ENCODE results near the gene MACC1. TPM values are rescaled to one million over a fixed set of nuclear protein-coding genes. Genes with fewer than 3 reads are reported as not detected.

Gene MACC1
- total RNA-seq, 2 donors from 2014 or later = 15.2 to 16.6 TPM

DNA sequence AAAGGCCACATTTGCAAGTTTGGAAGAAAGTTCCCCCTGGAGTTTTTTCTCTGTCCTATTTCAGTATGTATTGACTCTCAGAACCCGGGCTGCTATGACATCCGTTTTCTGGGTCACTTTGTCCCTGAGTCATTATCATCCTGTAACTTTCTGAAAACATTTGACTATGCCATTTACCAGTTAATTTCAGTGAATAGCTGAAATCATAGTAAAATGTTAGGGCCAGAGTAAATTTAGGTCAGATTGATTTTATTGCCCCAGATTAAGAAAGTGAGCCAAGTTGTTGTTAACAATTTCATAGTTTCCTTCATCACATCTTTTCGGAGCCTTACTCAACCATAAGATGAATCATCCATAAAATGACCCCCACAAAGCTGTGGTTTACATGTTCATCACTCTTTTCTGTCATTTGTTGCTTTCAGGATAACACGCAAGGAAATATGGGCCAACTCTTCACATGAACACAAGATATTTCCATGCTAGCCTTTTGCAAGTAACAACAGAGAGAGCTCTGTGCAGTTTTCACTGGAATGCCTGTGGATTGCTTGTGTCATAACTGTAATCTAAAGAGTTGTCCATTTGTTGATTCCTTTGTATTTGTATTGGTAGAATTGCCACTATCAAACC is 3.9 kb upstream of the MACC1 start:
- peak in 1 of 4 donors; percentile 35 for DNase-seq
- no peak for ATAC-seq
- H3K4me1 ChIP-seq = peaks cover 40% of the 10 kb centered on the region
- H3K4me3 ChIP-seq = no peak overlapping the region
- H3K9me3 ChIP-seq = no peaks in the 10 kb centered on the region
- intact Hi-C loops (cut with DNase I) = no loop called here
- H3K36me3 ChIP-seq (replicated peaks in 1 of 2; ENCODE audit: insufficient read depth in 1 of 2, low read depth in 2 of 2) = no peaks in the 10 kb centered on the region
- peak overlapping the region; percentile 32 to 91 (median 90) for H3K27ac ChIP-seq
- WGBS, 2 donors = 49 to 51% methylated on average over 4 of the region's 4 CpGs
- TF ChIP-seq POLR2A (IDR thresholded peaks at IDR 0.05) = no peak
- TF ChIP-seq, protein P1, sequence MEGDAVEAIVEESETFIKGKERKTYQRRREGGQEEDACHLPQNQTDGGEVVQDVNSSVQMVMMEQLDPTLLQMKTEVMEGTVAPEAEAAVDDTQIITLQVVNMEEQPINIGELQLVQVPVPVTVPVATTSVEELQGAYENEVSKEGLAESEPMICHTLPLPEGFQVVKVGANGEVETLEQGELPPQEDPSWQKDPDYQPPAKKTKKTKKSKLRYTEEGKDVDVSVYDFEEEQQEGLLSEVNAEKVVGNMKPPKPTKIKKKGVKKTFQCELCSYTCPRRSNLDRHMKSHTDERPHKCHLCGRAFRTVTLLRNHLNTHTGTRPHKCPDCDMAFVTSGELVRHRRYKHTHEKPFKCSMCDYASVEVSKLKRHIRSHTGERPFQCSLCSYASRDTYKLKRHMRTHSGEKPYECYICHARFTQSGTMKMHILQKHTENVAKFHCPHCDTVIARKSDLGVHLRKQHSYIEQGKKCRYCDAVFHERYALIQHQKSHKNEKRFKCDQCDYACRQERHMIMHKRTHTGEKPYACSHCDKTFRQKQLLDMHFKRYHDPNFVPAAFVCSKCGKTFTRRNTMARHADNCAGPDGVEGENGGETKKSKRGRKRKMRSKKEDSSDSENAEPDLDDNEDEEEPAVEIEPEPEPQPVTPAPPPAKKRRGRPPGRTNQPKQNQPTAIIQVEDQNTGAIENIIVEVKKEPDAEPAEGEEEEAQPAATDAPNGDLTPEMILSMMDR (IDR thresholded peaks at IDR 0.05) = no peak
- no peaks in the 10 kb centered on the region for H3K27me3 ChIP-seq

DNA sequence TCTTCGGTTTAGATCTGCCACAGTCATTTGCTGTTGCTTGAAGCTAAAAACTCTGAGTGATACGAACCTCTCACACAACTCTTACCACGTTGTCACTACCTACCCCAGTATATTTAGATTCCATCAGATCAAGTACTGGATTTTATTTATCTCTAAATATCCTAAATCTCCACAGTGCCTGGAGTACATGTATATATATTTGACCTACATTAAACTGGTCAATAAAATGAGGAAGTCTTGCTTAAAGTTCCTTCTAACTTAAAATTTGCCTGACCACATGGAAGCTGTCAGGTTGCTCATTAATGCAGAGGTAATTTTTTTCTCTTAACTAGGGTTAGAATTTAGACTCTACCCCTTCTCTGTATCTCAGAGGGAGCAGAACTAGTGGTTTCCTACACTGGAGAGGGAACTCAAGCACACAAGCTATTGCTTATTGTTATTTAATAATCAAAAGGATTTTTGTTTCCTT is 3.1 kb upstream of the MACC1 start:
- H3K4me1 ChIP-seq = peaks cover 40% of the 10 kb centered on the region
- intact Hi-C loops (cut with DNase I) = no loop called here
- no peak for ATAC-seq
- no peak overlapping the region for H3K4me3 ChIP-seq
- peak overlapping the region; percentile 90 to 91 (median 90) for H3K27ac ChIP-seq
- no peaks in the 10 kb centered on the region for H3K9me3 ChIP-seq
- 59 to 75% methylated on average over 3 of the region's 3 CpGs for WGBS, 2 donors
- no peaks in the 10 kb centered on the region for H3K36me3 ChIP-seq (replicated peaks in 1 of 2; ENCODE audit: insufficient read depth in 1 of 2, low read depth in 2 of 2)
- H3K27me3 ChIP-seq = no peaks in the 10 kb centered on the region
- no peak for TF ChIP-seq POLR2A (IDR thresholded peaks at IDR 0.05)
- TF ChIP-seq, protein P1 (IDR thresholded peaks at IDR 0.05) = no peak
- no peak for DNase-seq

DNA sequence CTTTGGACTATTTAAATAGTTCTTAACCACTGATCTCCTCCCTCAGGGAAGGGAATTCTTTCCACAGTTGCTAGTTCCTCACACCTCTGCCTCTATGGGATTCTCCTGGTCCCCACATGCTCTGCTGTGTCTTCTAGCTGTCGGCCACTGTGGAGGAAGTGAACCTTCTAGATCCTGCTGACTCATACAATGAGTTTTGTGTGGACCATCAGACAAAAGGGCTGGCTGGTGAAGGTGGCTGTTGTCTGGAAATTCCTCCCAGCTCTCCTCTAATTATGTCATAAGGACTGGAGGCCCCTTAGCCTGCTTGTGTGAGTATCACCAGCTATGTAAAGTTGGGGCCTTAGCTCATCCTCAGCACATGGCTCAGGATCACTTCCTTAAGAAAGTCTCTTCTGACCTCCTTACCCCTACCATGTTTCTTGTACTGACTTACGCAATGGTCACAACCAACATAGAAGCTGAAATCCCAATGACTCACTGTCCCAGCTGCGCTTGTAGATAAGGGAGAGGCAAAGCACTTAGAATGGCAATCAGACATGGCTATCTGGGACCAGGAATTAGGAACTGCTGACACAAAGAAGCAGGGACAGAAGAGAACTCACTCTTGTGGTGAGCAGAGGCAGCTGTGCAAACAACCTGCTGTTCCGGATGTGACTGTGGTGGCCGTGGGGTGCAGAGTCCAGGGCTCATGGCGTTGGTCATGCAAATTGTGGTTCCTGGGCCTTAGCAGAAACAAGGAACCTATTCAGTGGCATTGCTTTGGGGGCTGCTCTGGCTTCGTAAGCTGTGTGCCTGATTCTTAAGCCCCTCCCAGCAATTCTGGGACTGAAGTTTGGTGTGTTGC is 2.5 kb upstream of the MACC1 start:
- H3K27ac ChIP-seq = peak overlapping the region; percentile 90 to 91 (median 90)
- peaks cover 40% of the 10 kb centered on the region for H3K4me1 ChIP-seq
- DNase-seq (peak; percentile 84 to 96 (median 92)), ATAC-seq (peak; percentile 80)
- no peaks in the 10 kb centered on the region for H3K27me3 ChIP-seq
- H3K36me3 ChIP-seq (replicated peaks in 1 of 2; ENCODE audit: insufficient read depth in 1 of 2, low read depth in 2 of 2) = no peaks in the 10 kb centered on the region
- intact Hi-C loops (cut with DNase I) = no loop called here
- WGBS, 2 donors = 35 to 70% methylated on average over 4 to 7 of the region's 7 CpGs
- TF ChIP-seq, protein P1 (IDR thresholded peaks at IDR 0.05) = peak in 3 of 7 experiments; percentile 10 to 17 (median 14)
- TF ChIP-seq POLR2A (IDR thresholded peaks at IDR 0.05) = peak in 2 of 3 donors; percentile 50 to 55
- H3K9me3 ChIP-seq = no peaks in the 10 kb centered on the region
- no peak overlapping the region for H3K4me3 ChIP-seq

DNA sequence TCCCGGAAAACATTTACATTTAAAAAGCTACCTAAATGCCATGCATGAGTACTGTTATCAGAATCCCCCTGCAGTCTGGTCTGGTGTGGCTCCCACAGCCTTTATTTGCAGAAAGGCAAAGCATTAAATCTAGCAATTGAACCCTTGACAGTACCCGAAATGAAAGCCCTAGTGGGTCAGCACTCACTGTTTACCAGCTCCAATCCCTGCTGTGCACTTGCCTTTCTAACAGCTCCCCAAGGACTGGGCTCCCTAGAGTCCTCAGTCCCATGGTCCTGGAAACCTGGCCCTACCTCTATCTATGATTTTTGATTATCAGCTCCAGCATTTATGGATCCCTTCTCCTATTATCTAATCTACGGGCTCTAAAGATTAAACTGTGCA is 1.9 kb upstream of the MACC1 start:
- 44 to 51% methylated on average over 3 of the region's 3 CpGs for WGBS, 2 donors
- TF ChIP-seq, protein P1 (IDR thresholded peaks at IDR 0.05) = no peak
- no peak for TF ChIP-seq POLR2A (IDR thresholded peaks at IDR 0.05)

More for the DNA sequence above, 1.9 kb upstream of the MACC1 start:
- Histone ChIP-seq H3K27ac (peak overlapping the region; percentile 90 to 91 (median 90)), H3K4me1 (peaks cover 40% of the 10 kb centered on the region), H3K27me3 (no peaks in the 10 kb centered on the region), H3K36me3 (replicated peaks in 1 of 2; ENCODE audit: insufficient read depth in 1 of 2, low read depth in 2 of 2) (no peaks in the 10 kb centered on the region), H3K9me3 (no peaks in the 10 kb centered on the region), H3K4me3 (no peak overlapping the region)
- no peak for DNase-seq
- ATAC-seq = no peak
- intact Hi-C loops (cut with DNase I) = no loop called here

All from body of pancreas (tissue), 4 donors.